22Rv1 (cell line): Measurements from ENCODE around the gene LONP1.
A peak's percentile ranks its signal among the peaks of the same experiment; 100 is the strongest.

Source experiments
- H3K27ac ChIP-seq: fragments of 450-650 bp; 2 replicates; pipeline ENCODE4 v1.5.1; 2017
- CTCF ChIP-seq: fragments of 450-650 bp; IDR thresholded peaks from 2 replicates; pipeline ENCODE4 v1.5.1; 2017; ENCODE audit warnings: mild to moderate bottlenecking
- ZFX ChIP-seq: fragments of 450-650 bp; IDR thresholded peaks from 2 replicates; pipeline ENCODE4 v1.6.1; 2017; ENCODE audit warnings: antibody characterized with exemption, borderline replicate concordance

LONP1 gene

GRCh38 chr19:5683177-5683886, 36.6 kb downstream of the LONP1 start:
- TF ChIP-seq CTCF (no peak), ZFX (no peak)
- no peak overlapping the region for H3K27ac ChIP-seq

GRCh38 chr19:5682107-5682482, 37.9 kb downstream of the LONP1 start:
- H3K27ac ChIP-seq: no peak overlapping the region
- TF ChIP-seq ZFX (no peak), CTCF (no peak)

GRCh38 chr19:5681391-5682106, 38.4 kb downstream of the LONP1 start:
- TF ChIP-seq CTCF (no peak), ZFX (no peak)
- H3K27ac ChIP-seq: no peak overlapping the region

DNA sequence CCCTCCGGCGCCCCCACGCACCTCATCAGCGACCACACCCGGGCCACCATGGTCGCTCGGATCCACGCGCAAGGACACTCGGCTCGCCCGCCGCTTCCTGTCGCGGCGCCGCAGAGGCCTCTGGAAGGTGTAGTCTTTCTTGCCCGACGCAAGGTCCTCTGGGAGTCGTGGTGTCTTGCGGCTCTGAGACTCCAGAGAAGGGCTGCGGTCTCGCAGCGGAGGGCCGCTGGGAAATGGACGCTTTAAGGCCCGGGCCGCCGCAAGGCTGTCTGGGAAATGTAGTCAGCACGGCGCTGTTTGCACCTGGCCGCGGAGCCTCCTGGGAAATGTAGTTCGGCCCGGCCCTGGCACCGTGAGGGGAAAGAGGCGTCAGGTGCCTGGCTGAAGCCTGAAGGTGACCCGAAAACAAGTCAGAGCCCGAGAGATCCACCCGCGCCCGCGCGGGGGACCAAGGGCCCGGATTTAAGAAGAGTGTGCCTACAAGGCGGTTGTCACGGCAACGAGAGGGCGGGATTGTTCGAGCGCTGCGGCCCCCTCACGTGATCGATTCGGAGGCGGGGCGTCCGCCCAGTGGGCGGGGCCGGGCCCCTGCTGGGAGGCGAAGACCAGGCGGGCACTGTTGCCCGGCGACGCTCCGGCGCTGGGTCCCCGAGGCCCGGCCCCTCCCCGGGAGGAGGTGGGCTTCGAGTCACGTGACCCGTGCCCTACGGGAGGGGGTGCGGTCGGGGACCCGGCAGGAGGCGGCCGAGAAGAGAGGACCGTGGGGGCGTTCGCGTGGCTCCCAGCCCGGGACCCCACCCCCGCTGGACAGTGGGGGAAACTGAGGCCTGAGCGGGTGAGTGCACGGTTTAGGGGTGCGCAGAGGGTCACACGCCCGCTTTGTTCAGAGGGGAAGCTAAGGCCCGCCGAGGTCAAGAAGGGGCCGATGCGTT, 39.2 kb downstream of the LONP1 start, which contains the start of the genes HSD11B1L and MICOS13:
Gene HSD11B1L, plus strand, starts transcription at position 591 of the 932 bp plus-strand sequence. CDS start 3,806 bp downstream, outside the sequence.
Gene MICOS13, minus strand, starts transcription at position 80 of the 932 bp plus-strand sequence. Its CDS starts 30 bp downstream, at position 50.
- H3K27ac ChIP-seq: peak within 1 kb of the TSS; percentile 82
- TF ChIP-seq CTCF (no peak), ZFX (no peak)

GRCh38 chr19:5680084-5680436, 39.9 kb downstream of the LONP1 start:
- TF ChIP-seq CTCF: no peak
- TF ChIP-seq ZFX: no peak
- H3K27ac ChIP-seq: peak overlapping the region; percentile 82

DNA sequence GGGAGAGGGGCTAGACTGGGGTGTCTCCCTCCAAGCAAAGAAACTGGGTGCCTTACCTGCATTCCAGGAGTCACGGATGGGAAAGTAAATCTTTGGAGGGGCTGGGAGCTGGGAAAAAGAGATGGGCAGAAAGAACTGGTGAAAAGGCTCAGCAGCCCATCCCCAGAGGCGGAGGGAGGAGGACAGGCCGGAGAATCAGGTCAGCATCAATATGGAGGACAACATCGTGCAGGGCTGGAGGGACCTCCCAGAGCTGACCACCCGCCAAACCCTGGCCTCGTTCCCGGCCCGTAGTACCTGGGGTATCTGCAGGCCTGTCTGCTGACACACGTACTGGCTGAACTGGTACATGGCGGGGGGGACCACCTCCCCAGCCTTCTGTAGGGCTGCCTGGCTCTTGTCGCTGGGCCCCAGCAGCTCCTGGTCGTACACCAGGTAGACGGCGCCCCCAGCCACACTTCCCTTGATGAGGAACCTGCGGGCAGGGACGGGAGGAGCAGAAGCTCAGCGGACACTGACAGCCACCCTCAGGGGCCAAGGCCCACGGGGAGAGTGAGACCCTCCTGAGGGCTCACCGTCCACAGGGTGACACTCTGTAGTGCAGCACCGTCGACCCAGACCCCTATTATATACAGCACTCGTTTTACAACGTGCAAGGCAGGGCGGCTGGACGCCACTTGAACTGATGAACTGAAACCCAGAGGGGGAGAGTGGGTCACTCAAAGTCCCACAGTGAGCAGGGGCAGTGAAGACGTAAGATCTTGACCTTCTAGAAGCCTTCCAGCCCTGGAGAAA, 40.5 kb downstream of the LONP1 start:
- peak overlapping the region; percentile 82 for H3K27ac ChIP-seq
- TF ChIP-seq CTCF (no peak), ZFX (no peak)
